ENCODE data around the gene LRP1B. TPM values are rescaled to one million over a fixed set of nuclear protein-coding genes. Genes with fewer than 3 reads are reported as not detected.

The LRP1B gene
- total and polyA plus RNA-seq, 2 donors (not counting 1 experiment from before 2014, with no cell fraction given): not detected

- no peak for ATAC-seq (ENCODE audit: low read depth)
- ChIA-PET CTCF (no interaction called here), POLR2A (no interaction called here)
- Histone ChIP-seq H4K20me1 (ENCODE audit: control insufficient read depth, insufficient read depth, low read length, poor library complexity, severe bottlenecking) (no peaks in the 10 kb centered on the region), H2AFZ (ENCODE audit: insufficient read depth, low read depth, low read length, poor library complexity, severe bottlenecking) (no peak overlapping the region), H3K9ac (ENCODE audit: low read length) (no peak overlapping the region), H3K9me3 (ENCODE audit: control extremely low read depth in 1 of 3, control insufficient read depth in 2 of 3, insufficient read depth in 1 of 3, low read length in 2 of 3) (peaks cover 0 to 7% (median 0%) of the 10 kb centered on the region in 3 donors), H3K4me1 (ENCODE audit: control insufficient read depth in 2 of 2, insufficient read depth in 2 of 2, low read length in 2 of 2) (no peaks in the 10 kb centered on the region), H3K79me2 (ENCODE audit: control insufficient read depth, insufficient read depth, low read length) (no peaks in the 10 kb centered on the region), H3K4me2 (replicated peaks; ENCODE audit: low read depth, low read length, poor library complexity, severe bottlenecking) (no peak overlapping the region), H3K36me3 (replicated peaks in 1 of 2; ENCODE audit: control extremely low read depth in 1 of 2, control insufficient read depth in 1 of 2, extremely low read depth in 1 of 2, insufficient read depth in 2 of 2, low read length in 1 of 2) (no peaks in the 10 kb centered on the region), H3K27me3 (replicated peaks in 1 of 4; ENCODE audit: control extremely low read depth in 1 of 4, control insufficient read depth in 3 of 4, insufficient read depth in 4 of 4, low read length in 3 of 4) (no peaks in the 10 kb centered on the region), H3K4me3 (ENCODE audit: control extremely low read depth in 1 of 5, extremely low read depth in 1 of 5, insufficient read depth in 1 of 5, low read depth in 2 of 5, low read length in 4 of 5) (no peak overlapping the region), H3K27ac (ENCODE audit: low read length in 2 of 2) (no peak overlapping the region)
- no peak overlapping the region for H3K27ac Mint-ChIP-seq
- DNase-seq: no peak
- no peaks in the 10 kb centered on the region for H3K27me3 Mint-ChIP-seq
- intact Hi-C loops (cut with micrococcal nuclease): no loop called here
- H3K4me3 Mint-ChIP-seq: no peak overlapping the region
- H3K9me3 Mint-ChIP-seq (ENCODE audit: insufficient read depth): peaks cover 3% of the 10 kb centered on the region
- 100% methylated on average over 1 of the region's 5 CpGs for WGBS (ENCODE audit: insufficient coverage)
- no peaks in the 10 kb centered on the region for H3K4me1 Mint-ChIP-seq
- TF ChIP-seq EZH2 (IDR thresholded peaks at IDR 0.05; ENCODE audit: borderline replicate concordance, insufficient read depth, low read depth, low read length, poor library complexity, severe bottlenecking) (no peak), CTCF (IDR thresholded peaks at IDR 0.05) (no peak)
Observed at GRCh38 chr2:140892436-140892835, 1238.4 kb downstream of the LRP1B start.

GRCh38 chr2:140891614-140892212 lies 1239.1 kb downstream of the LRP1B start:
- no peak overlapping the region for H3K4me2 ChIP-seq (replicated peaks; ENCODE audit: low read depth, low read length, poor library complexity, severe bottlenecking)

More at GRCh38 chr2:140891614-140892212, 1239.1 kb downstream of the LRP1B start:
- Mint-ChIP-seq H3K27me3 (no peaks in the 10 kb centered on the region), H3K9me3 (ENCODE audit: insufficient read depth) (peaks cover 3% of the 10 kb centered on the region), H3K4me3 (no peak overlapping the region), H3K4me1 (no peaks in the 10 kb centered on the region), H3K27ac (no peak overlapping the region)
- Histone ChIP-seq H3K4me3 (ENCODE audit: control extremely low read depth in 1 of 5, extremely low read depth in 1 of 5, insufficient read depth in 1 of 5, low read depth in 2 of 5, low read length in 4 of 5) (no peak overlapping the region), H3K9me3 (ENCODE audit: control extremely low read depth in 1 of 3, control insufficient read depth in 2 of 3, insufficient read depth in 1 of 3, low read length in 2 of 3) (peaks cover 0 to 7% (median 0%) of the 10 kb centered on the region in 3 donors), H3K27me3 (replicated peaks in 1 of 4; ENCODE audit: control extremely low read depth in 1 of 4, control insufficient read depth in 3 of 4, insufficient read depth in 4 of 4, low read length in 3 of 4) (no peaks in the 10 kb centered on the region), H3K36me3 (replicated peaks in 1 of 2; ENCODE audit: control extremely low read depth in 1 of 2, control insufficient read depth in 1 of 2, extremely low read depth in 1 of 2, insufficient read depth in 2 of 2, low read length in 1 of 2) (no peaks in the 10 kb centered on the region), H3K27ac (ENCODE audit: low read length in 2 of 2) (no peak overlapping the region), H3K79me2 (ENCODE audit: control insufficient read depth, insufficient read depth, low read length) (no peaks in the 10 kb centered on the region), H2AFZ (ENCODE audit: insufficient read depth, low read depth, low read length, poor library complexity, severe bottlenecking) (no peak overlapping the region), H3K9ac (ENCODE audit: low read length) (no peak overlapping the region), H4K20me1 (ENCODE audit: control insufficient read depth, insufficient read depth, low read length, poor library complexity, severe bottlenecking) (no peaks in the 10 kb centered on the region), H3K4me1 (ENCODE audit: control insufficient read depth in 2 of 2, insufficient read depth in 2 of 2, low read length in 2 of 2) (no peaks in the 10 kb centered on the region)
- ChIA-PET CTCF (no interaction called here), POLR2A (no interaction called here)
- intact Hi-C loops (cut with micrococcal nuclease): no loop called here
- no peak for TF ChIP-seq CTCF (IDR thresholded peaks at IDR 0.05)
- TF ChIP-seq EZH2 (IDR thresholded peaks at IDR 0.05; ENCODE audit: borderline replicate concordance, insufficient read depth, low read depth, low read length, poor library complexity, severe bottlenecking): no peak
- no peak for ATAC-seq (ENCODE audit: low read depth)
- no CpG with 5 or more reads among the region's 1 CpG for WGBS (ENCODE audit: insufficient coverage)
- DNase-seq: no peak
